A673 (cell line): Measurements from ENCODE around the gene LAMA4.

Experiments
- CTCF ChIP-seq: fragments of 300-800, 200-600 bp; sonication (generic); conservative IDR thresholded peaks from 2 replicates; pipeline ENCODE4 v1.5.1; 2017; ENCODE audit warnings: low read depth, mild to moderate bottlenecking, antibody characterized with exemption, low read length, moderate library complexity, mixed read lengths
- EZH2 ChIP-seq: fragments of 200-600 bp; sonication (generic); IDR thresholded peaks from 2 replicates; pipeline ENCODE4 v1.6.1; 2017; ENCODE audit warnings: borderline replicate concordance, low read depth, mild to moderate bottlenecking, mixed read lengths, antibody characterized with exemption, low read length; ENCODE audit not compliant: poor library complexity, severe bottlenecking

GRCh38 chr6:112254921-112255320 lies 554 bp upstream of the LAMA4 start:
- no peak for TF ChIP-seq CTCF
- no peak for TF ChIP-seq EZH2
